ENCODE measurements around the gene SATL1. TPM values are rescaled to one million over a fixed set of nuclear protein-coding genes. Genes with fewer than 3 reads are reported as not detected.

The SATL1 gene
- total RNA-seq, 2 experiments from 2014 or later = not detected

GRCh38 chrX:85196319-85196718 is 47.3 kb downstream of the SATL1 start:
- Mint-ChIP-seq H3K9me3 (ENCODE audit: low read depth) (no peaks in the 10 kb centered on the region), H3K4me1 (no peaks in the 10 kb centered on the region), H3K4me3 (no peak overlapping the region), H3K27ac (no peak overlapping the region), H3K36me3 (ENCODE audit: low read depth) (no peaks in the 10 kb centered on the region), H3K27me3 (no peaks in the 10 kb centered on the region)
- ATAC-seq (no peak), DNase-seq (no peak)
- intact Hi-C loops (cut with DNase I, micrococcal nuclease) = no loop called here
- POLR2A ChIA-PET = no interaction called here
- CTCF ChIA-PET = no interaction called here

- Mint-ChIP-seq H3K4me3 (no peak overlapping the region), H3K27me3 (no peaks in the 10 kb centered on the region), H3K27ac (no peak overlapping the region), H3K4me1 (no peaks in the 10 kb centered on the region), H3K36me3 (ENCODE audit: low read depth) (no peaks in the 10 kb centered on the region), H3K9me3 (ENCODE audit: low read depth) (no peaks in the 10 kb centered on the region)
- ATAC-seq (no peak), DNase-seq (no peak)
- ChIA-PET CTCF (no interaction called here), POLR2A (no interaction called here)
- intact Hi-C loops (cut with DNase I, micrococcal nuclease) = no loop called here
These were observed 83.9 kb downstream of the SATL1 start for GRCh38 chrX:85159644-85160043.

- DNase-seq (no peak), ATAC-seq (no peak)
- CTCF ChIA-PET = no interaction called here
- Mint-ChIP-seq H3K4me3 (no peak overlapping the region), H3K36me3 (ENCODE audit: low read depth) (no peaks in the 10 kb centered on the region), H3K27me3 (no peaks in the 10 kb centered on the region), H3K9me3 (ENCODE audit: low read depth) (no peaks in the 10 kb centered on the region), H3K4me1 (no peaks in the 10 kb centered on the region), H3K27ac (no peak overlapping the region)
- POLR2A ChIA-PET = no interaction called here
- intact Hi-C loops (cut with DNase I, micrococcal nuclease) = no loop called here
These were observed 102.6 kb downstream of the SATL1 start for GRCh38 chrX:85140964-85141363.

GRCh38 chrX:85139422-85139821 is 104.2 kb downstream of the SATL1 start:
- Mint-ChIP-seq H3K9me3 (ENCODE audit: low read depth) (no peaks in the 10 kb centered on the region), H3K36me3 (ENCODE audit: low read depth) (no peaks in the 10 kb centered on the region), H3K4me1 (no peaks in the 10 kb centered on the region), H3K27ac (no peak overlapping the region), H3K4me3 (no peak overlapping the region), H3K27me3 (peaks cover 2% of the 10 kb centered on the region)
- POLR2A ChIA-PET = no interaction called here
- CTCF ChIA-PET = no interaction called here
- no peak for DNase-seq
- ATAC-seq = no peak
- intact Hi-C loops (cut with DNase I, micrococcal nuclease) = no loop called here

GRCh38 chrX:85136409-85136808 is 107.2 kb downstream of the SATL1 start:
- no peaks in the 10 kb centered on the region for H3K9me3 Mint-ChIP-seq (ENCODE audit: low read depth)
- POLR2A ChIA-PET = no interaction called here
- intact Hi-C loops (cut with DNase I, micrococcal nuclease) = no loop called here
- H3K27me3 Mint-ChIP-seq = peaks cover 2% of the 10 kb centered on the region
- CTCF ChIA-PET = no interaction called here
- no peaks in the 10 kb centered on the region for H3K4me1 Mint-ChIP-seq
- H3K27ac Mint-ChIP-seq = no peak overlapping the region
- H3K4me3 Mint-ChIP-seq = no peak overlapping the region
- DNase-seq (no peak), ATAC-seq (no peak)
- no peaks in the 10 kb centered on the region for H3K36me3 Mint-ChIP-seq (ENCODE audit: low read depth)

GRCh38 chrX:85115252-85115651 is 128.3 kb downstream of the SATL1 start:
- H3K27me3 Mint-ChIP-seq = no peaks in the 10 kb centered on the region
- no peaks in the 10 kb centered on the region for H3K36me3 Mint-ChIP-seq (ENCODE audit: low read depth)
- ChIA-PET CTCF (no interaction called here), POLR2A (no interaction called here)
- DNase-seq = no peak
- H3K27ac Mint-ChIP-seq = no peak overlapping the region
- intact Hi-C loops (cut with DNase I, micrococcal nuclease) = no loop called here
- no peaks in the 10 kb centered on the region for H3K4me1 Mint-ChIP-seq
- H3K4me3 Mint-ChIP-seq = no peak overlapping the region
- no peaks in the 10 kb centered on the region for H3K9me3 Mint-ChIP-seq (ENCODE audit: low read depth)
- ATAC-seq = no peak

GRCh38 chrX:85114776-85115175 is 128.8 kb downstream of the SATL1 start:
- POLR2A ChIA-PET = no interaction called here
- Mint-ChIP-seq H3K4me1 (no peaks in the 10 kb centered on the region), H3K36me3 (ENCODE audit: low read depth) (no peaks in the 10 kb centered on the region), H3K4me3 (no peak overlapping the region), H3K27ac (no peak overlapping the region), H3K9me3 (ENCODE audit: low read depth) (no peaks in the 10 kb centered on the region), H3K27me3 (no peaks in the 10 kb centered on the region)
- ATAC-seq (no peak), DNase-seq (no peak)
- CTCF ChIA-PET = no interaction called here
- intact Hi-C loops (cut with DNase I, micrococcal nuclease) = no loop called here

- no peak for ATAC-seq
- no peak overlapping the region for H3K4me3 Mint-ChIP-seq
- no peak for DNase-seq
- H3K27ac Mint-ChIP-seq = no peak overlapping the region
- CTCF ChIA-PET = no interaction called here
- no peaks in the 10 kb centered on the region for H3K36me3 Mint-ChIP-seq (ENCODE audit: low read depth)
- POLR2A ChIA-PET = no interaction called here
- no peaks in the 10 kb centered on the region for H3K27me3 Mint-ChIP-seq
- no peaks in the 10 kb centered on the region for H3K4me1 Mint-ChIP-seq
- H3K9me3 Mint-ChIP-seq (ENCODE audit: low read depth) = no peaks in the 10 kb centered on the region
- intact Hi-C loops (cut with DNase I, micrococcal nuclease) = no loop called here
These were observed 129.4 kb downstream of the SATL1 start for GRCh38 chrX:85114171-85114570.

- intact Hi-C loops (cut with DNase I, micrococcal nuclease) = no loop called here
These were observed 129.8 kb downstream of the SATL1 start for GRCh38 chrX:85113746-85114145.

GRCh38 chrX:85112293-85112692 is 131.3 kb downstream of the SATL1 start:
- DNase-seq = no peak
- no peaks in the 10 kb centered on the region for H3K4me1 Mint-ChIP-seq
- H3K9me3 Mint-ChIP-seq (ENCODE audit: low read depth) = no peaks in the 10 kb centered on the region
- H3K27ac Mint-ChIP-seq = no peak overlapping the region
- no peak for ATAC-seq
- no peaks in the 10 kb centered on the region for H3K36me3 Mint-ChIP-seq (ENCODE audit: low read depth)
- ChIA-PET POLR2A (no interaction called here), CTCF (interaction anchor here (0.9 to 1.9 kb wide), 2 partner anchors 246 to 434 kb away, joined by 3 to 7 read pairs; no protein-coding TSS in a partner anchor)
- no peak overlapping the region for H3K4me3 Mint-ChIP-seq
- intact Hi-C loops (cut with DNase I, micrococcal nuclease) = no loop called here
- H3K27me3 Mint-ChIP-seq = no peaks in the 10 kb centered on the region

More at GRCh38 chrX:85113746-85114145, 129.8 kb downstream of the SATL1 start:
- no peaks in the 10 kb centered on the region for H3K36me3 Mint-ChIP-seq (ENCODE audit: low read depth)
- no peaks in the 10 kb centered on the region for H3K4me1 Mint-ChIP-seq
- DNase-seq (no peak), ATAC-seq (no peak)
- CTCF ChIA-PET = no interaction called here
- no peak overlapping the region for H3K27ac Mint-ChIP-seq
- POLR2A ChIA-PET = no interaction called here
- H3K4me3 Mint-ChIP-seq = no peak overlapping the region
- H3K9me3 Mint-ChIP-seq (ENCODE audit: low read depth) = no peaks in the 10 kb centered on the region
- no peaks in the 10 kb centered on the region for H3K27me3 Mint-ChIP-seq

- Mint-ChIP-seq H3K9me3 (ENCODE audit: low read depth) (no peaks in the 10 kb centered on the region), H3K36me3 (ENCODE audit: low read depth) (no peaks in the 10 kb centered on the region), H3K27me3 (no peaks in the 10 kb centered on the region), H3K4me3 (no peak overlapping the region), H3K4me1 (no peaks in the 10 kb centered on the region), H3K27ac (no peak overlapping the region)
- intact Hi-C loops (cut with DNase I, micrococcal nuclease) = loop anchor here (1.0 to 2.0 kb wide), 2 partner anchors 433 kb away; no protein-coding TSS in a partner anchor
- DNase-seq = peak; percentile 17
- POLR2A ChIA-PET = no interaction called here
- ATAC-seq = no peak
- CTCF ChIA-PET = interaction anchor here (0.6 to 2.6 kb wide), 6 partner anchors 9 to 908 kb away, joined by 3 to 7 read pairs (median 4); no protein-coding TSS in a partner anchor
These were observed 132.2 kb downstream of the SATL1 start for GRCh38 chrX:85111347-85111746.

GRCh38 chrX:85109235-85109634 is 134.3 kb downstream of the SATL1 start:
- Mint-ChIP-seq H3K4me3 (no peak overlapping the region), H3K36me3 (ENCODE audit: low read depth) (no peaks in the 10 kb centered on the region), H3K27ac (no peak overlapping the region), H3K4me1 (no peaks in the 10 kb centered on the region), H3K27me3 (no peaks in the 10 kb centered on the region), H3K9me3 (ENCODE audit: low read depth) (no peaks in the 10 kb centered on the region)
- ChIA-PET CTCF (interaction anchor here (0.6 to 2.6 kb wide), 4 partner anchors 11 to 240 kb away, joined by 3 to 6 read pairs (median 3); no protein-coding TSS in a partner anchor), POLR2A (no interaction called here)
- peak; percentile 30 for DNase-seq
- ATAC-seq = no peak
- intact Hi-C loops (cut with DNase I, micrococcal nuclease) = no loop called here

- ATAC-seq = no peak
- ChIA-PET CTCF (no interaction called here), POLR2A (no interaction called here)
- DNase-seq = no peak
- H3K4me3 Mint-ChIP-seq = no peak overlapping the region
- H3K27ac Mint-ChIP-seq = no peak overlapping the region
- no peaks in the 10 kb centered on the region for H3K4me1 Mint-ChIP-seq
- H3K27me3 Mint-ChIP-seq = no peaks in the 10 kb centered on the region
- no peaks in the 10 kb centered on the region for H3K36me3 Mint-ChIP-seq (ENCODE audit: low read depth)
- no peaks in the 10 kb centered on the region for H3K9me3 Mint-ChIP-seq (ENCODE audit: low read depth)
- intact Hi-C loops (cut with DNase I, micrococcal nuclease) = no loop called here
These were observed 135.4 kb downstream of the SATL1 start for GRCh38 chrX:85108165-85108564.

Data from activated CD4-positive, alpha-beta T cell treated with anti-CD3 and anti-CD28 coated beads for 36 hours (primary cell).